Measurements from ENCODE around the gene EGFR. TPM values are rescaled to one million over a fixed set of nuclear protein-coding genes. Genes with fewer than 3 reads are reported as not detected.
A peak's percentile ranks its signal among the peaks of the same experiment; 100 is the strongest.

The EGFR gene
- total RNA-seq, 1 experiment from 2014 or later = 0.68 TPM

DNA sequence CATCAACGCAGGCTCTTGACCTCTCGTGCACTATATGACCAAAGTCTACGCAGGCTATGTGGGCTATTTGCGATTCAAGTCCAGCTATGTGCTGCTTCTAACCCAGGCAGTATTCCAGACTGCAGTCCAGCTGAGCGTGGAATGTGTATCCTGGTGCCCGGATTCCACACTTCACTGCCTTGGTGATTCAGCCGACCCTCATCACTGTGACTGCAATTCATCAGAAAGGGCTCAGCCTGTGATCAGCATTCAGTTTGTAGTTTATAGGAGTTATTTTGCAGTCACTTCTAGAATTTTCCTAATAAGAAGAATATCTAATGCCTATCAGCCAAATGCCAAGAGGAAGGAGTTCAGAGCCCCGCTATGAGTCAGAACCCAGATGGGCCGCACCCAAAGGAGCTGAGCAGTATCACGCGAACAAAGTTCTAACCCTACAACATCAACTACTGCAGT, 226.5 kb downstream of the EGFR start:
- DNase-seq (ENCODE audit: low spot score) = no peak
- in situ Hi-C loops (cut with HindIII; ENCODE audit: low sequenced_read_pairs) = no loop called here

DNA sequence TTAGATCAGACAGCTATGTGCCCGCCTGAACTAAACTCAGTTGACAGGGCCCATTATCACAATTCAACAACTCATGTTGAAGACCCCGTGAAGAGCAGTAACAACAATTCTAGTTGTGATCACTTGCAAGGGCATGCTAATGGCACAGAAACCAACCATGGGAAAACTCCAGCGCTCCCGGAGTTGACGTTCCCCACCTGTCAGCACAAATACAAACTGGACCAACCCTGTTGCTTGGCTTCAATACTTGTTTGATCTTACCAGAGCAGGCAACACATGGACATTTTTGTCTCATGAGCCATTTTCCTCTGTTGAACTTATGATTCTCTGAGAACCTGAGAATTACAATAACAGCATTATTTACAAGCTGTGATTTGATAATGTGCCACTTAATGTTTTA, 227.4 kb downstream of the EGFR start:
- in situ Hi-C loops (cut with HindIII; ENCODE audit: low sequenced_read_pairs) = no loop called here
- no peak for DNase-seq (ENCODE audit: low spot score)

DNA sequence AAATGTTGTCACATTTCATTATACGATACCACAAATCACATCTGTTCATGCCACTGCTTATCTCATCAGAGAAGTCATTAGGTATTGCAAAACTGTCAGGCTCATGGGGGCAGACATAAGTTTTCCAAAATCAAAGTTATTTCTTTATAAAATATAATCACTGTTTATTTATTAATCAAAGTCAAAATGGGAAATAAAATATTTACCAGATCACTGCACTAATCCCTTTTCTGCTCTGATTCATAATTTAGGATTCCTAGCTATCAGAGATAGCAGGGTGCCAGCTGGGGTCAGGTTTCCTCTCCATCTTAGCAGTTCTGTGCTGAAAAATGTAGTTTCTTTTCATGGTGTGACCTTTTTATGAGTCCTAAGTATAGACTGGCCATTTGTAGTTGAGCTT, 228.6 kb downstream of the EGFR start:
- no peak for DNase-seq (ENCODE audit: low spot score)
- in situ Hi-C loops (cut with HindIII; ENCODE audit: low sequenced_read_pairs) = no loop called here

DNA sequence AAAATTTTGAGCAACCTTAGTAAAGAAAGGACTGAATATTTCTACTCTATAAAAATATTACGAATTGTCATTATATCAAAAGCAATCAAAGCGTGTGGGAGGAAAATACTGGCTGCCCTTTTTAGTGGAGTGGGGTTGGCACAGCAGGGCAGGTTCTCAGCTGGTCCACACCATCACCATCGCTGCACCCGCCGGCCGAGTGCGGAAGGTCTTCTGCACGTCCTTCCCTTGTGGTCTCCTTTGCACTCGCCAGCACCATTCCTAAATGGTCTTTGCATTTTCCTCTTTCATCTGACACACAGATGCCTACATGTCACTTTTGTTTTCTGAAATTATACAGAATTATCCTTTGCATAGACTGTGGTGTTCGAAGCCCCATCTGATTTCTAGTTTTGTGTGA, 229.7 kb downstream of the EGFR start:
- in situ Hi-C loops (cut with HindIII; ENCODE audit: low sequenced_read_pairs) = no loop called here
- DNase-seq (ENCODE audit: low spot score) = no peak

DNA sequence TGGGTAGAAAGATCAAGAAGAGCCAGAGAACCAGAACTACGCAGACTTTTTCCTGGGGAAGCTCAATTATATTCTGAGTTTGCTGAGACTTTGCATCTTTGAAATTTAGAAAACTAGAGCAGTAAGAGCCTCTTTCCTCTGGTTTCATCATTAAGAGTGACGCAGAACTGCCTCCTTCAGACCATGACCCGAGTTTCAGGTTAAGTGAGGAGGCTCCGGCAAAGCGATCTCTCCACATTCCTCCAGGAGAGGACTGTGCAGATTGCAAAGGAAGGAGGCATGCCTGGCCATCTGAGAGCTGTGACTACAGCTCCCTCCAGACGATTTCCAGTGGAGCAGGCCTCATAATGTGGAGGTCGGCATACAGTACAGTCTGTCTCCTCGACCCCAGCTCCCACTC, 230.5 kb downstream of the EGFR start:
- DNase-seq (ENCODE audit: low spot score) = no peak
- in situ Hi-C loops (cut with HindIII; ENCODE audit: low sequenced_read_pairs) = no loop called here

DNA sequence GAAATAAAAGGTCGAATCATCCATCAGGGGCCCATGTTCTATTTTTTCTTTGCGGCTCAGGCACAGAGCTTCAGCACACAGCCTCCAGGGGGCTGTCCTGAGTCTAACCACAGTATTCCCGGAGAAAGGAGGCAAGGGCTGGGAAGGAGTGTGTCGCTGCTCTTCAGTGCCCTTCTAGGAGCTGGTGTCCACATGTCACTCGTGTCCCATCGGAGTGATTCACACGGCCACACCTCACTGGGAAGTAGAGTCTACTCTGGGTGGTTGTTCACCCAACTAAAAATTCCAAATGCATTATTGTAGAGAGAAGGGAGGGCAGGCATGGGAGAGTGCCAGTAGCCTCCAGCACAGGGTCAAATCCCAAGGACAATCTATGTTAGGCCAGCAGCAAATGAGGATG, 231.5 kb downstream of the EGFR start:
- in situ Hi-C loops (cut with HindIII; ENCODE audit: low sequenced_read_pairs) = no loop called here
- no peak for DNase-seq (ENCODE audit: low spot score)

DNA sequence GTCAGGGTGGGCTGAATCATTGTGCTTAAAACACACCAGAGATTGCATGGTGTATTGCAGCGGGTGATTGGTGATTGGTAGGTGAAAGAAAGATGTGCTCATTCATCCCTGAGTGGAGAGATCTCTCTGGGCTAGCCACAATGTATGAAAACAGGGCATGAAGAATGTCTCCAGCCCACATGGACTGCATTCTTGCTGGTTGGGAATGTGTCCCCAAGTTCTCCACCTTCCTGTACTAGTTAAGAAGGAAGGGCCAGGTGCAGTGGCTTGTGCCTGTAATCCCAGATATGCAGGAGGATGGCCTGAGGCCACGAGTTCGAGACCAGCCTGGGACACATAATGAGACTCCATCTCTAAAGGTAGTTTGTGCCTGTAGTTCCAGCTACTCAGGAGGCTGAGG, 232.5 kb downstream of the EGFR start:
- DNase-seq (ENCODE audit: low spot score) = no peak
- in situ Hi-C loops (cut with HindIII; ENCODE audit: low sequenced_read_pairs) = no loop called here

DNA sequence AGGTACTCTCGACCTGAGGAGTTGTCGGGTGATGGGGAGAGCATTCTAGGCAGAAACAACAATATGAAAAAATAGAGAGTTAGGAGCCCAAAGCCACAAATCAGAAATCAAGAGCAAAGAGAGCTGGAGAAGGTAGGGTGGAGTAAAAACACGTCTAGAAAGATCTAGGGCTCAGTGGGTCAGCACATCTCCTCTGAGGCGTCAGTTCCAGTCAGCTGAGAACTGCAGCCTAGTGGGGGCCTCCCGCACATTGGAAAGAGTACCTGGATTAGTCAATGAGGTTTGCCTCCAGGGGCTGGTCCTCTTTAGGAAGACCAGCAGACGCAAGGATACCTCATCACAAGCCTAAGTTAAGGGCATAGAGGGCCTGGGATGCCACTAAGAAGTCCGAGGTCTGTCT, 233.1 kb downstream of the EGFR start:
- in situ Hi-C loops (cut with HindIII; ENCODE audit: low sequenced_read_pairs) = no loop called here
- DNase-seq (ENCODE audit: low spot score) = no peak

DNA sequence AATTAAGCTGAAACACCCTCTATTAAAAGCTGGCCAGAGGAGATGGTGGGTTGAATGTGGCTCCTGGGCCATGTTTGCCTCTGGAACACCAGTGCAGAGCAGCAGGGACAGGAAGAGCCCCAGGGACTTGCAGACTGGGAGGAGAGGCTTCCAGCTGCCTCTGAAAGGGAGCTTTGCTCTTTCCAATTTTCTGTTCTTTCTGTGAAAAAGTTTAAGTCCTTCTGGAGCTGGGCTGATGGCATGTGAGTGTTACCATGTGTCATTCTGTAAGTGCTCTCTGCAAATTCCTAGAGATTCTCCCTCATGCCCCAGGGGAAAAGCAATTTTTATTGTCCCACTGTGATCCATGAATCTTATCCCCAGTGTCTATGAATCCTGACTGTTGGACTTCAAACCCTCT, 233.6 kb downstream of the EGFR start:
- DNase-seq (ENCODE audit: low spot score) = no peak
- in situ Hi-C loops (cut with HindIII; ENCODE audit: low sequenced_read_pairs) = no loop called here

DNA sequence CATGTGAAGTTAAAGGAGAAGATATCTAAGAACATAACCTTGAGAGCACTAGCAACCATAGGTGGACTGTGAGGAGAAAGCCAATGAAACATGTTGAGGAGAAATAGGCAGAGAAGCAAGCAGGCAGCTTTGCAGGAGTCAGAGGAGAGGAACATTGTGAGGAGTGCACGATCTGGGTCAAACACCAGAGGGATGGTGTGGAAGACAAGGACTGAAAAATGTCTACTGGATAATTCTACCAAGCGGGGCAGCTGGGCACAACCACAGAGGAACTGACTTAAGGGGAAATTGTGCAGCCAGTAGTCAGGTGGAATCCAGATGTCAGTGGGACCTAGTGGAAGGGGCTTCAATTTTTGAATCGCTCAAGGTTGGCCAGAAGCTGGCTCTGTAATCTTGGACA, 234.4 kb downstream of the EGFR start:
- no peak for DNase-seq (ENCODE audit: low spot score)
- in situ Hi-C loops (cut with HindIII; ENCODE audit: low sequenced_read_pairs) = no loop called here

DNA sequence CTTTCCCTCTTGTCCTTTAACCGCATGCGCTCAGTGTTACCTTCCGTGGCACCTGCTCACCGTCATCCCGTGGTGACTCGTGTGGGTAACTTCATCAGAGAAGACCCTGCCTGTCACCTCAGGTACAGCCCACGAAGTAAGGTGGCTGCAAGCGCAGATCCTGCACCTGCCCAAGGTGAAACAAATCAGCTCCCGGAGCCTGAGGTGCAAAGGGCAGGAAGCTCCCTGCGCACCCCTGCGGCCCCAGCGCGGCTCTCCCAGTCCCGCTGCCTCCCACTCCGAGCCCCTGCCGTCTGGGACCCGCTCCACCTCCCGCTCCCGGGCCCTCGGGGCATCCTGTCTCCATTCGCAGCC, 235.4 kb downstream of the EGFR start:
- DNase-seq (ENCODE audit: low spot score) = no peak
- in situ Hi-C loops (cut with HindIII; ENCODE audit: low sequenced_read_pairs) = no loop called here

DNA sequence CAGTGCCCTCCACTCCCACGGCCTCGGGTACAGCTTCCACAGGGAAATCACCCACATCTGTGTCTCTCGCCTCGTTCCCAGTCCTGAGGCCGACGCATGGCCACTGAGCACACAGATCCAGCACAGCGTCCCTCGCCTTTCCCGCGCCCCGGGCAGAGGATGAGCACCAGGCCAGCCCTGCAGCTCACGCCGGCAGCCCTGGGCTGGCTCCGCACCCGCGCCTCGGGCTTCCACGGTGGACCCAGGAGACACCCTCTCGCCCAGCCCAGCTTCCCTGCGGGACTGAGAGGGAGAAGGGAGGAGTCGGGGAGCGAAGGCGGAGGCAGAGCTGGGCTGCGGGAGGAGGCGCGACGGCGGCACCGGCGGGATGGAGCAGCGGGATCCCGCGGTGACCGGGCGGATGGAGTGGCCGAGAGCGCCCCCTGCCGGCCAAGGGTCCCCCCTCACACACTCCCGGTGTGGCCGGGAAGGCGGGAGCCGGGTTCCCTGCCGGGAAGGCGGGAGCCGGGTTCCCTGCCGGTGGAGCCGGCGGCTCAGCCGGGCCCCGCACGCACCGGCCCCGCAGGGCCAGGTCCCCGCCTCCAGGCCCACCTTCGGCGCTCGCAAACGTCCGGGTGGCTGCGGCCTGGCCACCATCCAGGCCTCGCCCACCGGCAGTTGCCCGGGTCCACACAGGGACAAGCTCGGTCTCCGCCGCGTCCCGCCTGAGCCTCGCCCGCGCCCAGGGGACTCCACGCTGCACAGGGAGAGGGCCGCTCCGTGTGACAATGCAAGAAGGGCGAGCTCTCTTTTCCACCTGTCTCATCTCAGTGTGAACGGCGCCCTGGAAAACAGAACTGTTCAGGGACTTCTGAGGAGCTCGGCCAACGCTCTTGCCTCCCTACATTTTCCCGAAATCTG, 236.0 kb downstream of the EGFR start:
- peak; percentile 66 for DNase-seq (ENCODE audit: low spot score)
- in situ Hi-C loops (cut with HindIII; ENCODE audit: low sequenced_read_pairs) = no loop called here

DNA sequence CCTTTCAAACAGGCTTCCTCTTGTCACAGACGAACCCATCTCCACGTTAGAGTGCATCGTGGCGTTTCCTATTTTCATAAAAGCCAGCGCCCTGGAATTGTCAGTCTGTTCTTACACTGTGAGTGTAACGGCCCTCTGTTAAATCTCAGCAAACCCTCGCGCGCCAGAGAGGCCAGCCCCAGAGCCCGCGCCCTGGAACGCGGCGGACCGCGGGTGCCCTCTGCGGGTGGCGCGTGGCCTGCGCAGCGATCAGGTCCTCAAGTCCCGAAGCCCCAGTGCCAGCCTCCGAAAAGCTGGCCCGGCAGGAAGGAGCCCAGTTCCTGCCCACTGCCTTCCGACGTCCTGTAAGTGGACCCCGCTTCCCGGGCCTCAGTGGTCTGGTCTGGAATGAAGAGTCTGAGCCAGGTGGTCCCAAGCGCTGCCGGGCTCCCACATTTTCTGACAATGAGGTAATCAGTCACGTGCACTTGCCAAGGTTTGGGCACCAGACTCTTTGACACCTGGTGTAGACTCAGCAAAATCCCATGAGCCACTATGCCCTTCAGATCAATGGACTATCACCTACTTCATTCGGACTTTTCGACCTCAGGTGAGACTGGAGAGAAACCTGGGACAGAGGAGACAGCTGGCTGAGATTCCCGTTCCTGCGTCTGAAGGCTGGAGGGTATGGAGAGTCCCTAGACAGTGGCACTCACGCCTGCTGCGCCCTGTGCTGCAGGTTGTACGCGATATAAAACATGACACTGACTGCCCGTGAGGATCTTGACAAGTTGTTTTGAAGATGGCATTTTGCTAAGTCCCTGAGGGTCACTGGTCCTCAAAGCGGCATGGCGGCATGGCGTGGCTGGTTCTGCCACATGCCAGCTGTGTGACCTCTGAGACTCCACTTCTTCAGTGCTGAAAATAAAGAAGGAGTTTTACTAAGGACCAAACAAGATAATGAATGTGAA, 237.0 kb downstream of the EGFR start:
- DNase-seq (ENCODE audit: low spot score) = peak; percentile 76
- in situ Hi-C loops (cut with HindIII; ENCODE audit: low sequenced_read_pairs) = no loop called here

DNA sequence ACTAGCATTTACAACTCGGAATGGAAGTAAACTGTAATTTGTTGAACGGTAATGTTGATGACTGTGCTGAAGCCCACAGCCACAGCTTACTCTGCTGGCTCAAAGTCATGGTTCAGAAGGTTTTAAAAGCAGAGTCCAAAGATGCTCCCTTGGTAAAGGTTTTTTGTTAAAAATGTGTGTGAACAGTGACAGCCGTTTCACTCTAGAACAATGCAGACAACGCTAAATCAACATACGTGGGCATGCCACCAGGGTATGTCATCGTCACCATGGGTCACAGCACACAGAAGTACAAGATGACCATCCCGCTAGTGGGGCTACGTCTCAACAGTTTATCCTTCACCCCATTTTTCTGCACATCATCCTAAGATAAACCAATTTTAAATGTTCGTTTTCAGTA, 239.8 kb downstream of the EGFR start:
- no peak for DNase-seq (ENCODE audit: low spot score)
- in situ Hi-C loops (cut with HindIII; ENCODE audit: low sequenced_read_pairs) = no loop called here

DNA sequence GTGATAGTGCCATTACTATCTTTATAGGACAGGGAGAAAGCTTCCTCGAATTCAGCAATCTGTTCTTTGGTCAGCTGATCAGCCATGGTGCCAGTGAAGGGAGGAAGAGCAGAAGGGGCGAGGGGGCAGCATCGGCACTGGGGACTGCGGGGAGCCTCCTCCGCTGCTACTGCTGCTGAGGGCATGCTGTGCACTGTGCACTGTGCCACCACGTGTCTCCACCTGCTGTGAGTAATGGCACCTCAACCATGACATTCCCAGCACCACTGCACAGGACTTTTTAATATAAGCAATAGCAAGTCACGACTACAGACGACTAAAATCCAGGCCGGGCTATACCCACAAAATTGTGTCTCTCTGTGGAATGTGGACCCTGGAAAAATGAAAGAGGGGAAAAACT, 241.4 kb downstream of the EGFR start:
- in situ Hi-C loops (cut with HindIII; ENCODE audit: low sequenced_read_pairs) = no loop called here
- no peak for DNase-seq (ENCODE audit: low spot score)

DNA sequence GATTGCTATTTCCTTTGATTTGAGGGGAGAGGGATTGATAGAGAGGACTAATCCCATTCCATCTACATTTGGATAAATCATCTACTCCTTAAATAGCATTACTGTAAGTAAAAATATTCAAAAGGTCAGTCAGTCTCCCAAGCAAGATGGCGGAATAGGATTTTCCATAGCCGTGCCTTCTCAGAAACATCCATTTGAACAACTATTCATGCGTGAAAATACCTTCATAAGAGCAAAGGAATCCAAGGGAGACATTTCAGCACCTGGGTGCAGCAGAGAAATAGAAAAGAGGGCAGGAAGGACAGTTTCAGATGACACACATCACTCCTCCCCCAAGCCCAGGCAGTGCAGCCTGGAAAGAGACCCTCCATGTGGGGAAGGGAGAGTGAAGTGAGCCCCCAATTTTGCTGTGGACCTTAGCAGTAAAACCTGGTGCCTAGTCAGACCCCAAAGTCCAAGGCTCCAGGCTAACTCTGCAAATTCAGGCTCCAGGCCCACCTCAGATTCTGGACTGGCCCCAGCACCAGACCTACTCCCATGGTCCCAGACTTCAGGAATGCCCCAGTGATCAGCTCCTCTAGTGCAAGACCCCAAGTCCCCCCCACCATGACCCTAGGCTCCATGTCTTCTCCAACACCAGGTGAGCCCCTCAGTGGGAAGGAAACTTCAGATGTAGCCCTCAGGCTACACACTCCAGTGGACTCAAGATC, 242.0 kb downstream of the EGFR start:
- no peak for DNase-seq (ENCODE audit: low spot score)
- in situ Hi-C loops (cut with HindIII; ENCODE audit: low sequenced_read_pairs) = no loop called here

Data from G401 (cell line).